GM18520 (cell line): ENCODE data around the gene EXOC3L2.

Source experiments
- ATAC-seq: cut with Tn5 transposase; IDR thresholded peaks from one replicate; pipeline ENCODE4 v1.9.1; 2021; ENCODE audit not compliant: unreplicated experiment

Gene EXOC3L2

GRCh38 chr19:45222724-45223123, 22.5 kb downstream of the EXOC3L2 start:
- ATAC-seq, result no peak

- ATAC-seq, result no peak
These were observed 26.1 kb downstream of the EXOC3L2 start for GRCh38 chr19:45218911-45219743.

GRCh38 chr19:45218426-45218825, 26.8 kb downstream of the EXOC3L2 start:
- no peak for ATAC-seq

- no peak for ATAC-seq
These were observed 27.3 kb downstream of the EXOC3L2 start for GRCh38 chr19:45217957-45218334.

GRCh38 chr19:45217193-45217956, 27.8 kb downstream of the EXOC3L2 start:
- ATAC-seq, result no peak

GRCh38 chr19:45216667-45217066, 28.5 kb downstream of the EXOC3L2 start:
- ATAC-seq, result no peak

GRCh38 chr19:45215391-45216191, 29.6 kb downstream of the EXOC3L2 start:
- ATAC-seq, result no peak

GRCh38 chr19:45213031-45213430, 32.2 kb downstream of the EXOC3L2 start:
- ATAC-seq, result no peak

- ATAC-seq, result no peak
These were observed 33.3 kb downstream of the EXOC3L2 start for GRCh38 chr19:45211751-45212381.

- ATAC-seq, result no peak
These were observed 38.9 kb downstream of the EXOC3L2 start for GRCh38 chr19:45206328-45206727.

- ATAC-seq, result no peak
These were observed 39.4 kb downstream of the EXOC3L2 start for GRCh38 chr19:45205810-45206209.

GRCh38 chr19:45202637-45203036, 42.6 kb downstream of the EXOC3L2 start:
- no peak for ATAC-seq

- no peak for ATAC-seq
These were observed 44.6 kb downstream of the EXOC3L2 start for GRCh38 chr19:45200568-45200967.

- no peak for ATAC-seq
These were observed 49.4 kb downstream of the EXOC3L2 start for GRCh38 chr19:45195764-45196163.

GRCh38 chr19:45191375-45191774, 53.8 kb downstream of the EXOC3L2 start:
- ATAC-seq, result no peak

GRCh38 chr19:45189971-45190370, 55.2 kb downstream of the EXOC3L2 start:
- ATAC-seq, result no peak

GRCh38 chr19:45187421-45188100, 57.6 kb downstream of the EXOC3L2 start:
- ATAC-seq, result no peak

- ATAC-seq, result no peak
These were observed 58.5 kb downstream of the EXOC3L2 start for GRCh38 chr19:45186509-45187334.

- ATAC-seq, result no peak
These were observed 61.1 kb downstream of the EXOC3L2 start for GRCh38 chr19:45184115-45184514.

- no peak for ATAC-seq
These were observed 62.4 kb downstream of the EXOC3L2 start for GRCh38 chr19:45182758-45183157.
